Fibroblast of gingiva (primary cell): ENCODE measurements around the gene NR2F1-AS1.
"Not testable (repeated sequence)": the region's sequence is repeated elsewhere in the genome, so short reads cannot be mapped to it uniquely, and the experiment has no call there.

Experiments used
- DNase-seq: peaks from one replicate; pipeline ENCODE4 v3.0.0-alpha.2; 2011; ENCODE audit warnings: low read depth

The NR2F1-AS1 gene

GRCh38 chr5:93517828-93518227 is 63.2 kb downstream of the NR2F1-AS1 start:
- no peak for DNase-seq

- DNase-seq, result no peak
These were observed 67.7 kb downstream of the NR2F1-AS1 start for GRCh38 chr5:93513298-93513697.

- peak; percentile 56 for DNase-seq
These were observed 68.2 kb downstream of the NR2F1-AS1 start for GRCh38 chr5:93512799-93513198.

- no peak for DNase-seq
These were observed 69.6 kb downstream of the NR2F1-AS1 start for GRCh38 chr5:93511445-93511844.

- DNase-seq, result no peak
These were observed 70.2 kb downstream of the NR2F1-AS1 start for GRCh38 chr5:93510626-93511380.

- peak; percentile 2 for DNase-seq
These were observed 75.5 kb downstream of the NR2F1-AS1 start for GRCh38 chr5:93505553-93505952.

GRCh38 chr5:93503598-93504067 is 77.4 kb downstream of the NR2F1-AS1 start:
- DNase-seq, result peak; percentile 83

- DNase-seq, result no peak
These were observed 83.9 kb downstream of the NR2F1-AS1 start for GRCh38 chr5:93497096-93497495.

- no peak for DNase-seq
These were observed 101.0 kb downstream of the NR2F1-AS1 start for GRCh38 chr5:93479982-93480509.

GRCh38 chr5:93477816-93478215 is 103.2 kb downstream of the NR2F1-AS1 start:
- DNase-seq, result peak; percentile 61

GRCh38 chr5:93476251-93476742 is 104.7 kb downstream of the NR2F1-AS1 start:
- DNase-seq, result no peak

- no peak for DNase-seq
These were observed 118.1 kb downstream of the NR2F1-AS1 start for GRCh38 chr5:93462916-93463315.

- no peak for DNase-seq
These were observed 119.3 kb downstream of the NR2F1-AS1 start for GRCh38 chr5:93461756-93462155.

- no peak for DNase-seq
These were observed 120.7 kb downstream of the NR2F1-AS1 start for GRCh38 chr5:93460286-93460685.

- DNase-seq, result not testable (repeated sequence)
These were observed 124.2 kb downstream of the NR2F1-AS1 start for GRCh38 chr5:93456796-93457195.

GRCh38 chr5:93454896-93455295 is 126.1 kb downstream of the NR2F1-AS1 start:
- DNase-seq, result no peak

GRCh38 chr5:93452255-93452654 is 128.8 kb downstream of the NR2F1-AS1 start:
- DNase-seq, result no peak

GRCh38 chr5:93438124-93438523 is 142.9 kb downstream of the NR2F1-AS1 start:
- no peak for DNase-seq

GRCh38 chr5:93436083-93436482 is 144.9 kb downstream of the NR2F1-AS1 start:
- no peak for DNase-seq

- DNase-seq, result peak; percentile 79
These were observed 147.6 kb downstream of the NR2F1-AS1 start for GRCh38 chr5:93433422-93433821.

GRCh38 chr5:93431250-93431649 is 149.8 kb downstream of the NR2F1-AS1 start:
- no peak for DNase-seq

GRCh38 chr5:93430673-93431199 is 150.3 kb downstream of the NR2F1-AS1 start:
- DNase-seq, result no peak

- DNase-seq, result no peak
These were observed 150.9 kb downstream of the NR2F1-AS1 start for GRCh38 chr5:93430118-93430517.
